HEK293T (cell line): ENCODE results near the gene PLEKHM2.

Experiments used
- ARNT ChIP-seq: fragments of 450-650 bp; IDR thresholded peaks from 2 replicates; pipeline ENCODE4 v1.6.1; 2017; ENCODE audit warnings: mild to moderate bottlenecking
- CTBP1 ChIP-seq: fragments of 450-650 bp; IDR thresholded peaks from 2 replicates; pipeline ENCODE4 v1.6.1; 2016; ENCODE audit warnings: borderline replicate concordance
- ELF4 ChIP-seq: fragments of 450-650 bp; IDR thresholded peaks from 2 replicates; pipeline ENCODE4 v1.6.1; 2017; ENCODE audit warnings: antibody characterized with exemption
- FOXK2 ChIP-seq: fragments of 450-650 bp; IDR thresholded peaks from 2 replicates; pipeline ENCODE4 v1.6.1; 2016; ENCODE audit warnings: mild to moderate bottlenecking
- FOXM1 ChIP-seq: fragments of 450-650 bp; IDR thresholded peaks from 2 replicates; pipeline ENCODE4 v1.6.1; 2017; ENCODE audit warnings: mild to moderate bottlenecking, borderline replicate concordance
- HDGF ChIP-seq: fragments of 450-650 bp; IDR thresholded peaks from 2 replicates; pipeline ENCODE4 v1.6.1; 2017; ENCODE audit warnings: antibody characterized with exemption, borderline replicate concordance
- L3MBTL2 ChIP-seq: fragments of 450-650 bp; conservative IDR thresholded peaks from 2 replicates; pipeline ENCODE4 v1.6.1; 2016; ENCODE audit warnings: mild to moderate bottlenecking
- NFRKB ChIP-seq: fragments of 450-650 bp; IDR thresholded peaks from 2 replicates; pipeline ENCODE4 v1.6.1; 2016; ENCODE audit warnings: mild to moderate bottlenecking, moderate library complexity
- SP1 ChIP-seq: fragments of 450-650 bp; IDR thresholded peaks from 2 replicates; pipeline ENCODE4 v1.6.1; 2017
- TARDBP ChIP-seq: fragments of 450-650 bp; IDR thresholded peaks from 2 replicates; pipeline ENCODE4 v1.6.1; 2016
- ZNF384 ChIP-seq: fragments of 450-650 bp; IDR thresholded peaks from 2 replicates; pipeline ENCODE4 v1.6.1; 2016
- TF ChIP-seq, protein P1 (sequence below): fragments of 450-650 bp; IDR thresholded peaks from 2 replicates; pipeline ENCODE4 v1.6.1; 2016

DNA sequence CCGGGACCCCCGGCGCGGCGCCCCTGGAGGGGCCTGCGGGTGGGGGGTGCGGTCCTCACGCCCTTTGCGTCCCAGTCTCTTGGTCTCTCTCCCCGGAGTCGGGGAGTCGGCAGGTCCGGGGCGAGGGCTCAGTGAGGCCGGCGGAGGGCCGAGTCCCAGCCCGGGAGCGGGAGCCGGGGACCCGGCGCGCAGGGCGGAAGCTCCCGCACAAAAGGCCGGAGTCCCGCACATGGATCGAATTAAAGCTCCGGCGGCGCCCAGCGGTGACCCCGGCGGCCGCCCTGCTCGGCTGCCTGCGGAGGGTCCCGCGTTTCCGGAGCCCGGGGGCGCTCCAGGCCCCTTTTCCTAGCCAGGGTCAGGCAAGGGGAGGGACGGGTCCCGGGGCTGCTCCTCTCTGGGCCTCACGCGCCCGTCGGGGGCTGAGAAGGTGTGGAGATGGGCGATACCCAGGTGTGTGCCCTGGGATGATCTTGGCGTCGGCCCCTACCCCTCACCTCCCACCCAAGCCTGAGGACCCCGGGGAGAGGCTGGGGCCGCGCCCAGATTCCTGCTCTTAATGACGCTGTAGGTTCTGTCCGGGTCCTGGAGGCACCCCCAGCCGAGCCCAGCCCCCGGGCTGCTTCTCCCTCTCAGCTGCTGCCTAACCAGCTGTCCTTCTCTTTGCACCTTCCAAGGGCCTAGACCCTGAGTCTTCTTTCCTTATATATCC, 75.0 kb downstream of the PLEKHM2 start:
- no peak for TF ChIP-seq FOXM1
- TF ChIP-seq ARNT = no peak
- no peak for TF ChIP-seq TARDBP
- no peak for TF ChIP-seq HDGF
- TF ChIP-seq SP1 = no peak
- TF ChIP-seq, protein P1, sequence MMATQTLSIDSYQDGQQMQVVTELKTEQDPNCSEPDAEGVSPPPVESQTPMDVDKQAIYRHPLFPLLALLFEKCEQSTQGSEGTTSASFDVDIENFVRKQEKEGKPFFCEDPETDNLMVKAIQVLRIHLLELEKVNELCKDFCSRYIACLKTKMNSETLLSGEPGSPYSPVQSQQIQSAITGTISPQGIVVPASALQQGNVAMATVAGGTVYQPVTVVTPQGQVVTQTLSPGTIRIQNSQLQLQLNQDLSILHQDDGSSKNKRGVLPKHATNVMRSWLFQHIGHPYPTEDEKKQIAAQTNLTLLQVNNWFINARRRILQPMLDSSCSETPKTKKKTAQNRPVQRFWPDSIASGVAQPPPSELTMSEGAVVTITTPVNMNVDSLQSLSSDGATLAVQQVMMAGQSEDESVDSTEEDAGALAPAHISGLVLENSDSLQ = no peak
- no peak for TF ChIP-seq ZNF384
- TF ChIP-seq FOXK2 = no peak
- TF ChIP-seq CTBP1 = no peak
- no peak for TF ChIP-seq NFRKB
- no peak for TF ChIP-seq ELF4
- TF ChIP-seq L3MBTL2 = no peak
